B cell (primary cell): Measurements from ENCODE around the gene MCRIP2. TPM values are rescaled to one million over a fixed set of nuclear protein-coding genes. Genes with fewer than 3 reads are reported as not detected.

Source experiments
- ATAC-seq: fragments of 200-7000 bp; cut with Tn5 transposase; one replicate; pipeline ENCODE4 v1.10.0; 2021; ENCODE audit warnings: low read depth, mild to moderate bottlenecking, moderate number of reproducible peaks, moderate library complexity
- CTCF ChIA-PET: fragments of 350-600 bp; sonication (Branson Sonifier 250); formaldehyde crosslinking; loops from one replicate; lab custom pipeline; 2021; ENCODE audit warnings: antibody characterized with exemption, inconsistent platforms; lab: Charles Lee
- POLR2A ChIA-PET: fragments of 350-600 bp; sonication (Branson Sonifier 250); formaldehyde crosslinking; loops from one replicate; lab custom pipeline; 2021; ENCODE audit warnings: antibody characterized with exemption; lab: Charles Lee
- DNase-seq: peaks from one replicate; pipeline ENCODE4 v3.0.0; 2013
- H2AFZ ChIP-seq: 2 replicates; pipeline ENCODE4 v1.6.1; 2012; ENCODE audit warnings: mild to moderate bottlenecking, low read depth, low read length; ENCODE audit not compliant: insufficient read depth, poor library complexity, severe bottlenecking
- H3K27ac ChIP-seq, 2 donors: 1 replicate in 1 of 2; 2 replicates in 1 of 2; pipeline ENCODE4 v1.5.1; 2012 to 2013; ENCODE audit warnings: low read length in 2 of 2, mild to moderate bottlenecking in 2 of 2, moderate library complexity in 1 of 2
- H3K27me3 ChIP-seq, 4 experiments: fragments of 200-600 bp in 1 of 4; sonication (generic) in 1 of 4; replicated peaks in 1 of 4; 1 replicate in 2 of 4; 2 replicates in 2 of 4; pipeline versions ENCODE4 v1.6.1 to v1.7.0; 2013 to 2016; ENCODE audit warnings: low read length in 3 of 4, mild to moderate bottlenecking in 2 of 4, mixed read lengths in 1 of 4, moderate library complexity in 1 of 4; ENCODE audit not compliant: insufficient read depth in 4 of 4, control insufficient read depth in 3 of 4; ENCODE audit errors: control extremely low read depth in 1 of 4
- H3K36me3 ChIP-seq, 2 experiments: replicated peaks in 1 of 2; 1 replicate in 1 of 2; 2 replicates in 1 of 2; pipeline versions ENCODE4 v1.6.1 to v1.7.1; 2013; ENCODE audit warnings: low read length in 1 of 2; ENCODE audit not compliant: insufficient read depth in 2 of 2, control insufficient read depth in 1 of 2; ENCODE audit errors: control extremely low read depth in 1 of 2, extremely low read depth in 1 of 2
- H3K4me1 ChIP-seq, 2 donors: fragments of 200-600 bp in 1 of 2; sonication (generic) in 1 of 2; 1 replicate in 1 of 2; 2 replicates in 1 of 2; pipeline versions ENCODE4 v1.5.1 to v1.6.1; 2013 to 2017; ENCODE audit warnings: low read length in 2 of 2; ENCODE audit not compliant: control insufficient read depth in 2 of 2, insufficient read depth in 2 of 2
- H3K4me2 ChIP-seq: replicated peaks from 2 replicates; pipeline ENCODE3; 2012; ENCODE audit warnings: mild to moderate bottlenecking, low read depth, low read length; ENCODE audit not compliant: poor library complexity, severe bottlenecking
- H3K4me3 ChIP-seq, 5 experiments: fragments of 200-600 bp in 1 of 5; sonication (generic) in 1 of 5; 1 replicate in 3 of 5; 2 replicates in 2 of 5; pipeline versions ENCODE4 v1.5.1 to v1.7.0; 2011 to 2016; ENCODE audit warnings: low read length in 4 of 5, mild to moderate bottlenecking in 4 of 5, low read depth in 2 of 5, control low read depth in 1 of 5, moderate library complexity in 1 of 5; ENCODE audit not compliant: insufficient read depth in 1 of 5; ENCODE audit errors: control extremely low read depth in 1 of 5, extremely low read depth in 1 of 5
- H3K79me2 ChIP-seq: fragments of 200-600 bp; sonication (generic); one replicate; pipeline ENCODE4 v1.6.0; 2016; ENCODE audit warnings: low read length; ENCODE audit not compliant: control insufficient read depth, insufficient read depth
- H3K9ac ChIP-seq: fragments of 200-600 bp; sonication (generic); 2 replicates; pipeline ENCODE4 v1.6.1; 2017; ENCODE audit warnings: mild to moderate bottlenecking, low read length, moderate library complexity
- H3K9me3 ChIP-seq, 3 donors: one replicate each; pipeline versions ENCODE4 v1.6.1 to v1.7.1; 2013; ENCODE audit warnings: low read length in 2 of 3; ENCODE audit not compliant: control insufficient read depth in 2 of 3, insufficient read depth in 1 of 3; ENCODE audit errors: control extremely low read depth in 1 of 3
- H4K20me1 ChIP-seq: 2 replicates; pipeline ENCODE4 v1.6.0; 2012; ENCODE audit warnings: mild to moderate bottlenecking, low read length; ENCODE audit not compliant: insufficient read depth, control insufficient read depth, poor library complexity, severe bottlenecking
- H3K27ac Mint-ChIP-seq: one replicate; pipeline ENCODE4 v1.8.0; 2021; ENCODE audit warnings: mixed read lengths
- H3K27me3 Mint-ChIP-seq: one replicate; pipeline ENCODE4 v1.8.0; 2021; ENCODE audit warnings: mixed read lengths
- H3K4me1 Mint-ChIP-seq: one replicate; pipeline ENCODE4 v1.8.0; 2021; ENCODE audit warnings: mixed read lengths
- H3K4me3 Mint-ChIP-seq: one replicate; pipeline ENCODE4 v1.8.0; 2021; ENCODE audit warnings: mixed read lengths
- H3K9me3 Mint-ChIP-seq: one replicate; pipeline ENCODE4 v1.8.0; 2022; ENCODE audit warnings: mixed read lengths; ENCODE audit not compliant: insufficient read depth
- CTCF ChIP-seq: fragments of 200-600 bp; IDR thresholded peaks from one replicate; pipeline ENCODE4 v1.8.0; 2022; ENCODE audit warnings: antibody characterized with exemption, mild to moderate bottlenecking
- EZH2 ChIP-seq: IDR thresholded peaks from 2 replicates; pipeline ENCODE4 v1.6.1; 2012; ENCODE audit warnings: borderline replicate concordance, low read depth, mild to moderate bottlenecking, moderate library complexity, low read length; ENCODE audit not compliant: insufficient read depth, poor library complexity, severe bottlenecking
- WGBS: methylation state at CpG from one replicate; pipeline ENCODE4 v1.1.5; 2013; ENCODE audit warnings: missing lambda C conversion rate; ENCODE audit not compliant: insufficient coverage; 5-methylcytosine and 5-hydroxymethylcytosine counted together
- intact Hi-C: fragments of 100-400 bp; cut with micrococcal nuclease; formaldehyde crosslinking; loops from one replicate; pipeline ENCODE4 v1.10.0; 2022
- polyA plus RNA-seq: library from polyadenylated mRNA; depleted of rRNA; stranded (reverse); fragments of >200 nt; gene quantifications from 2 replicates; pipeline ENCODE4 v1.2.3, GENCODE V29; 2012
- total RNA-seq, 2 donors: library from RNA; stranded (reverse); fragments of 120-200 nt in 1 of 2; gene quantifications; 1 replicate in 1 of 2; 2 replicates in 1 of 2; pipeline versions ENCODE4 v1.2.3 to v1.2.4, GENCODE V29; 2013 to 2022

The MCRIP2 gene
- total and polyA plus RNA-seq, 2 donors (not counting 1 experiment from before 2014, with no cell fraction given): 29.2 to 46.0 TPM

- H3K9ac ChIP-seq: no peak overlapping the region
- H3K27ac Mint-ChIP-seq: no peak overlapping the region
- ChIA-PET POLR2A (interaction anchor here (0.7 kb wide), 1 partner anchor 1220 kb away, joined by 5 read pairs; no protein-coding TSS in a partner anchor), CTCF (no interaction called here)
- H3K36me3 ChIP-seq: no peaks in the 10 kb centered on the region
- no peaks in the 10 kb centered on the region for H3K9me3 Mint-ChIP-seq
- H3K4me1 ChIP-seq: no peaks in the 10 kb centered on the region
- no peak overlapping the region for H3K27ac ChIP-seq
- H3K4me2 ChIP-seq: no peak overlapping the region
- peaks cover 0 to 19% (median 10%) of the 10 kb centered on the region in 3 donors for H3K9me3 ChIP-seq
- DNase-seq (no peak), ATAC-seq (no peak)
- H4K20me1 ChIP-seq: peaks cover 45% of the 10 kb centered on the region
- no peak overlapping the region for H3K4me3 ChIP-seq
- no peaks in the 10 kb centered on the region for H3K27me3 Mint-ChIP-seq
- no peaks in the 10 kb centered on the region for H3K27me3 ChIP-seq
- H3K4me1 Mint-ChIP-seq: peaks cover 8% of the 10 kb centered on the region
- TF ChIP-seq EZH2: no peak
- TF ChIP-seq CTCF: no peak
- 83% methylated on average over 5 of the region's 10 CpGs for WGBS
- H3K4me3 Mint-ChIP-seq: no peak overlapping the region
- no peak overlapping the region for H2AFZ ChIP-seq
- peaks cover 78% of the 10 kb centered on the region for H3K79me2 ChIP-seq
- intact Hi-C loops: no loop called here
Observed at GRCh38 chr16:608019-608418, 33.6 kb upstream of the MCRIP2 start.

GRCh38 chr16:609316-609715 lies 32.3 kb upstream of the MCRIP2 start:
- Histone ChIP-seq H3K4me3 (no peak overlapping the region), H3K4me1 (no peaks in the 10 kb centered on the region), H3K36me3 (no peaks in the 10 kb centered on the region), H3K9me3 (peaks cover 0 to 19% (median 10%) of the 10 kb centered on the region in 3 donors), H3K9ac (no peak overlapping the region), H3K4me2 (no peak overlapping the region), H3K27me3 (no peaks in the 10 kb centered on the region), H3K79me2 (peaks cover 66% of the 10 kb centered on the region), H4K20me1 (peaks cover 45% of the 10 kb centered on the region), H2AFZ (no peak overlapping the region), H3K27ac (no peak overlapping the region)
- ATAC-seq (no peak), DNase-seq (no peak)
- H3K9me3 Mint-ChIP-seq: no peaks in the 10 kb centered on the region
- H3K4me3 Mint-ChIP-seq: no peak overlapping the region
- no peaks in the 10 kb centered on the region for H3K27me3 Mint-ChIP-seq
- intact Hi-C loops: no loop called here
- no peak overlapping the region for H3K27ac Mint-ChIP-seq
- ChIA-PET POLR2A (no interaction called here), CTCF (interaction anchor here (1.0 to 1.6 kb wide), 2 partner anchors 8 to 27 kb away, joined by 3 to 4 read pairs; partner anchors contain the start of gene METTL26)
- peaks cover 8% of the 10 kb centered on the region for H3K4me1 Mint-ChIP-seq
- TF ChIP-seq CTCF: no peak
- no peak for TF ChIP-seq EZH2
- WGBS: 95% methylated on average over 11 of the region's 13 CpGs
